Measurements from ENCODE around the gene KIFC3. TPM values are rescaled to one million over a fixed set of nuclear protein-coding genes. Genes with fewer than 3 reads are reported as not detected.

KIFC3 gene
- total and polyA plus RNA-seq, 8 donors, result 41.4 to 96.8 (median 60.0) TPM

DNA sequence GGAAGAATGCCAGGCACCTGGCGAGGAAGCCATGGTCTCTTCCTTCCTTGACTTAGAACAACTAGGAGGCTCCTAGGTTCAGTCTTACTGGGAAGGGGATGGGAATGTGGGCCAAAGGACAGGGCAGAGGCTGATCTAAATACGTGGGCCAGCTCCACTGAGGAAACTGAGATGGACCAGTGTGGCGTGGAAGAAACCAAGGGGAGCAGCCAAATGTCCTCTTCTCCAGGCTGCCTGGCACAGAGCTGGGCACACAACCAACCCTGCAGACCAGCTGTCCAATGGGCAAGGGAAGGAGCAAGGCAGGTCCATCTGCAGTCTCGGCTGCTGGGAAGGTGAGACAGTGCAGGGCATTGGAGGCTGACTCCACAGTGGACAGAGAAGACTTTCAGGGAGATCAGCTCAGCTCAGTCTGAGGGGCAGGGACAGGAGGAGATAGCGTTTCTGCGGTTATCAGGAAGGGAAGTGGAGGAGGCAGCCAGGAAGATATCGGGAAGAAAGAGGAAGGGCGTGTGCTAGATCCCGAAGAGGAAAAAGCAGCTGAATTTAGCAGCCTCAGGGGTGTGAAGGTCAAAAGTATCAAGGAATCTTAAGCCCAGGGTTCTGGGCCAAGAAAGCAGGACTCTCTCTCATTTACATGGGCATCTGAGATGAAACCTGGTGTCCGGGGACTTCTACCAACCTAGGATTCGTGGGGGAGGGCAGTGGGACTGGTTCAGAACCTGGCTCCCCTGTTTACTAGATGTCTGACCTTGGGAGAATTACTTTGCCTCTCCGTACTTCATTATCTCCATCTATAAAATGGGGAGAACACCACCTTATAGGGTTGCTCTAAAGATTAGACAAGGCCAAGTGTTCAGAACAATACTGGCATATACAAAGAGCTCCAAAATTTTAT lies 1.8 kb downstream of the KIFC3 start:
- peaks cover 0 to 30% of the 10 kb centered on the region in 2 donors for H3K27me3 ChIP-seq

DNA sequence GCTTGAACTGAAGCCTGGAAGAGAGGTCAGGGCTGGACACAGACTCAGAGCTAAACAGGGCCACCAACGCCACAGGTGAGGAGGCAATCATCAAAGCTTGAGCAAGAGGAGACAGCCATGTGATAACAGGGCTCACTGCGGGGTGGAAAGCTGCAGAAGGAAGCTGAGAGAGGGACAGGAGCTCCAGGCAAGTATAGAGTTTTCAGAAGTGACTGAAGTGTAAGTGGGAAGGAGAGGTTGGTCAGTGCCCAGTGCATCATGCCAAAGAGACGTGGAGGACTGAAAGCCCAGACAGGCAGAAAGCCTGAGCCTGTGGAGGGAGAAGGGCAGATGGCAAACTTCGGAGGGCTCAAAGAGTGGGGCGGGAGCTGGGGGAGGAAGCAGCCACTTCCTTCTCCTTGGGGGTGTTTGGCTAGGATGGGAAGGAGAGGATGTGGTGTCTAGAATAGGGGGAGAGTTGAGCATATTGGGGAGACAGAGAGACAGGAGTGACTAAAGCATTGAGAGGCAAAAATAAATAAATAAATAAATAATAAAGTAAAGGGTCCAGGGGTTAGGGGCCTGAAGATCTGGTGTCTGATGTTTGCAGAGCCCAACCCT lies 2.6 kb downstream of the KIFC3 start:
- TF ChIP-seq, protein P1, sequence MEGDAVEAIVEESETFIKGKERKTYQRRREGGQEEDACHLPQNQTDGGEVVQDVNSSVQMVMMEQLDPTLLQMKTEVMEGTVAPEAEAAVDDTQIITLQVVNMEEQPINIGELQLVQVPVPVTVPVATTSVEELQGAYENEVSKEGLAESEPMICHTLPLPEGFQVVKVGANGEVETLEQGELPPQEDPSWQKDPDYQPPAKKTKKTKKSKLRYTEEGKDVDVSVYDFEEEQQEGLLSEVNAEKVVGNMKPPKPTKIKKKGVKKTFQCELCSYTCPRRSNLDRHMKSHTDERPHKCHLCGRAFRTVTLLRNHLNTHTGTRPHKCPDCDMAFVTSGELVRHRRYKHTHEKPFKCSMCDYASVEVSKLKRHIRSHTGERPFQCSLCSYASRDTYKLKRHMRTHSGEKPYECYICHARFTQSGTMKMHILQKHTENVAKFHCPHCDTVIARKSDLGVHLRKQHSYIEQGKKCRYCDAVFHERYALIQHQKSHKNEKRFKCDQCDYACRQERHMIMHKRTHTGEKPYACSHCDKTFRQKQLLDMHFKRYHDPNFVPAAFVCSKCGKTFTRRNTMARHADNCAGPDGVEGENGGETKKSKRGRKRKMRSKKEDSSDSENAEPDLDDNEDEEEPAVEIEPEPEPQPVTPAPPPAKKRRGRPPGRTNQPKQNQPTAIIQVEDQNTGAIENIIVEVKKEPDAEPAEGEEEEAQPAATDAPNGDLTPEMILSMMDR (IDR thresholded peaks at IDR 0.05), result no peak
- peak overlapping the region; percentile 86 to 90 for H3K27ac ChIP-seq
- DNase-seq, result peak in 1 of 4 donors; percentile 43
- H3K36me3 ChIP-seq, result peaks cover 0 to 29% of the 10 kb centered on the region in 2 donors
- H3K9me3 ChIP-seq, result no peaks in the 10 kb centered on the region
- peak; percentile 1 for ATAC-seq
- intact Hi-C loops (cut with DNase I), result no loop called here
- peak overlapping the region in 1 of 2 donors; percentile 69 for H3K4me3 ChIP-seq
- peaks cover 46 to 75% of the 10 kb centered on the region in 2 donors for H3K4me1 ChIP-seq
- peaks cover 0 to 30% of the 10 kb centered on the region in 2 donors for H3K27me3 ChIP-seq

More for the DNA sequence above, 1.8 kb downstream of the KIFC3 start:
- intact Hi-C loops (cut with DNase I), result no loop called here
- Histone ChIP-seq H3K4me3 (peak overlapping the region in 1 of 2 donors; percentile 69), H3K27ac (peak overlapping the region; percentile 86 to 90), H3K36me3 (peaks cover 0 to 24% of the 10 kb centered on the region in 2 donors), H3K4me1 (peaks cover 46 to 72% of the 10 kb centered on the region in 2 donors), H3K9me3 (no peaks in the 10 kb centered on the region)
- no peak for ATAC-seq
- TF ChIP-seq, protein P1 (IDR thresholded peaks at IDR 0.05), result no peak
- DNase-seq, result peak in 1 of 4 donors; percentile 34

DNA sequence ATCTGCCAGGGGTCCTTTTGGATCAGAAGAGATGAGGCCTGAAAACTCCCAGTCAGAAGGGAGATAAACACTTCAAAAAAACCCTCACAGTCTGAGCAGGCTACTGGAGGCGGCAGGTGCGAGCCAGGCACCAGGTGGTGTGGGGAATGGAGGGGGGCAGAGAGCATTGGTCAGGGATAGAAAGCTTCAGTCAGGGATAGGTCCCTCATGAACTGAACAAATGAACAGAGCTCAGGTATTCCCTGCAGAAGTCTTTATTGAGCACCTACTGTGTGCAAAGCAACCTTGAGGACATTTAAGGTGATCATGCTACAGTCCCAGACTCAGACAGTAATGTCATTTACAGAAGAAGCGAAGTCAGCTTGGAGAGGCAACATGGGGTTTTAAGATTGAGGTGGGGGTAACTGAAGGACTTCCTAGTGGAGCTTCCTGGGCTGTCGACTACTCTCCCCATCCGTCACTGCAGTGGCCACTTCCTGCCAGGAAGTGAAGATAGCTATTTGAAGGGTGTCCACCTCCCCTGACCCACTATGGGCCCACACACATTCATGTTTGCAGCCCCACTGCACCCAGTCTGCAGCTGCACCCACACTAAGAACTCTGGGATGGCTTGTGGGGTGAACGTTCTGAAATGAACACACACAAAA lies 3.2 kb downstream of the KIFC3 start:
- intact Hi-C loops (cut with DNase I), result no loop called here
- peak overlapping the region; percentile 86 to 90 for H3K27ac ChIP-seq
- peaks cover 0 to 35% of the 10 kb centered on the region in 2 donors for H3K36me3 ChIP-seq
- TF ChIP-seq, protein P1 (IDR thresholded peaks at IDR 0.05), result no peak
- DNase-seq (peak in 1 of 4 donors; percentile 20), ATAC-seq (no peak)
- peaks cover 46 to 69% of the 10 kb centered on the region in 2 donors for H3K4me1 ChIP-seq
- H3K27me3 ChIP-seq, result peaks cover 0 to 30% of the 10 kb centered on the region in 2 donors
- peak overlapping the region in 1 of 2 donors; percentile 69 for H3K4me3 ChIP-seq
- H3K9me3 ChIP-seq, result no peaks in the 10 kb centered on the region

DNA sequence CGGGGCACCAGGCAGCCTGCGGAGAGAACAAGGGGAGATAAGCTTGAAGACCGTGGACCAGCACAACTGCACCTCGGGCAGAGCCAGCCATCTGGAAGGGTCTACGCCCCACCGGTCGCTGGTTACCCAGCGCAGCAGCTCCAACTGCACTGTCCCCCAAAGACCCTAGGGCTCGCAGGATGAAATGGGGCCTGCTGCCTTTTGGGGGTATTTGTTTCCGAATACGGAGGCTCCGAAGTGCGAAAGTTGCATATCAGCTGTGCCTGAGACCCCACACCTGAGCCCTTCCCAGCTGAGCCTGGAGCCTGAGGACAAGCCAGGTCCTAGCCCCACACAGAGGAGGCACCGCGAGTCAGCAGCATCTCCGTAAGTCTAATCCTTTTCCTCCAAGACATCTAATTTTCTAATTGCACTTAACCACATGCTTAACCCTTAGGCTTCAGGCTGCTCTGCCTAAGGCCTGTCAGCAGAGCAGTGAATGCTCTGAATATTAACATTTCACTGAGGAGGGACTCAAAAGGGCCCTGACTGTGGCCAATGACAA lies 4.0 kb downstream of the KIFC3 start:
- peaks cover 0 to 27% of the 10 kb centered on the region in 2 donors for H3K27me3 ChIP-seq
- TF ChIP-seq, protein P1 (IDR thresholded peaks at IDR 0.05), result no peak
- intact Hi-C loops (cut with DNase I), result no loop called here
- peak overlapping the region; percentile 45 to 83 for H3K27ac ChIP-seq
- ATAC-seq, result no peak
- H3K4me3 ChIP-seq, result peak overlapping the region; percentile 25 to 69
- no peaks in the 10 kb centered on the region for H3K9me3 ChIP-seq
- H3K36me3 ChIP-seq, result peaks cover 0 to 42% of the 10 kb centered on the region in 2 donors
- DNase-seq, result no peak
- H3K4me1 ChIP-seq, result peaks cover 44 to 62% of the 10 kb centered on the region in 2 donors

Measured in left lung (tissue), 10 donors.